ENCODE measurements around the gene SRMS. TPM values are rescaled to one million over a fixed set of nuclear protein-coding genes. Genes with fewer than 3 reads are reported as not detected.

Gene SRMS
- total RNA-seq, 1 donor from 2014 or later = not detected

- DNase-seq (ENCODE audit: extremely low read depth, low read depth, low spot score) = no peak
These were observed 8.3 kb upstream of the SRMS start for GRCh38 chr20:63555661-63556381.

- no peak for DNase-seq (ENCODE audit: extremely low read depth, low read depth, low spot score)
These were observed 7.1 kb upstream of the SRMS start for GRCh38 chr20:63554361-63555278.

- no peak for DNase-seq (ENCODE audit: extremely low read depth, low read depth, low spot score)
These were observed 6.4 kb upstream of the SRMS start, which contains the start of gene FNDC11 for GRCh38 chr20:63553933-63554290. TSS of gene FNDC11 (plus strand) at chr20:63554159. CDS start at chr20:63555664, 1,505 bp downstream.

- peak; percentile 36 for DNase-seq (ENCODE audit: extremely low read depth, low read depth, low spot score)
These were observed 5.8 kb upstream of the SRMS start for GRCh38 chr20:63553251-63553932.

- DNase-seq (ENCODE audit: extremely low read depth, low read depth, low spot score) = no peak
These were observed 5.1 kb upstream of the SRMS start for GRCh38 chr20:63552481-63553249.

- DNase-seq (ENCODE audit: extremely low read depth, low read depth, low spot score) = no peak
These were observed 3.5 kb upstream of the SRMS start for GRCh38 chr20:63551068-63551467.

- DNase-seq (ENCODE audit: extremely low read depth, low read depth, low spot score) = no peak
These were observed 2.2 kb upstream of the SRMS start for GRCh38 chr20:63549679-63550282.

- DNase-seq (ENCODE audit: extremely low read depth, low read depth, low spot score) = no peak
These were observed 1.5 kb upstream of the SRMS start for GRCh38 chr20:63549019-63549418.

GRCh38 chr20:63548542-63548941 is 993 bp upstream of the SRMS start:
- DNase-seq (ENCODE audit: extremely low read depth, low read depth, low spot score) = no peak

GRCh38 chr20:63546956-63547724 is 409 bp downstream of the SRMS start:
- DNase-seq (ENCODE audit: extremely low read depth, low read depth, low spot score) = no peak

GRCh38 chr20:63546256-63546955 is 1.1 kb downstream of the SRMS start:
- no peak for DNase-seq (ENCODE audit: extremely low read depth, low read depth, low spot score)

- no peak for DNase-seq (ENCODE audit: extremely low read depth, low read depth, low spot score)
These were observed 1.7 kb downstream of the SRMS start for GRCh38 chr20:63545814-63546213.

- DNase-seq (ENCODE audit: extremely low read depth, low read depth, low spot score) = no peak
These were observed 2.5 kb downstream of the SRMS start for GRCh38 chr20:63544958-63545516.

- DNase-seq (ENCODE audit: extremely low read depth, low read depth, low spot score) = no peak
These were observed 3.1 kb downstream of the SRMS start for GRCh38 chr20:63544241-63544957.

GRCh38 chr20:63543733-63544132 is 3.8 kb downstream of the SRMS start:
- no peak for DNase-seq (ENCODE audit: extremely low read depth, low read depth, low spot score)

- no peak for DNase-seq (ENCODE audit: extremely low read depth, low read depth, low spot score)
These were observed 4.4 kb downstream of the SRMS start for GRCh38 chr20:63543131-63543530.

- no peak for DNase-seq (ENCODE audit: extremely low read depth, low read depth, low spot score)
These were observed 4.9 kb downstream of the SRMS start for GRCh38 chr20:63542696-63543095.

GRCh38 chr20:63542031-63542559 is 5.5 kb downstream of the SRMS start:
- DNase-seq (ENCODE audit: extremely low read depth, low read depth, low spot score) = no peak

All from glomerular endothelial cell (primary cell).